Inflammatory macrophage treated with lipopolysaccharide for 1 hour (primary cell): ENCODE measurements around the gene FBXO28.

Source experiments
- DNase-seq, 2 donors: peaks; one replicate each; pipeline ENCODE4 v3.0.0-alpha.2; 2020 to 2022

The FBXO28 gene

DNA sequence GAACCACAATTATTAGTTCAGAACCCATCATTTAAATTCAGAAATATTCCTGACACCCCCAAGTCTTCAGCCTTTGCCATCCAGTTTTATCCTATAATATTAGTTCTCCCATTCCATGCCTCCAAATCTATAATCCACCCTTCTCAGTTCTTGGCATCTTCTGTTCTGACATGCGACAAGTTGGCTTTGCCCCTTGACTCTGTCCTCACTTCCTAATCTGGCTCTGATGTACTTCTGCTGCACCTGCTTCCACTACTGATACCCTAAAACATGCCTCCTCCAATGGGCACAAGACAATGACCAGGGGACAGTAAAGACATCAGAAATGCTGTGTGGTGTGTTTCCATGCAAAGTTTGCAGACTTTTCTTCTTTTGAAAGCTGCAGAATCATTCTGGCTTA, 17.1 kb upstream of the FBXO28 start:
- DNase-seq = no peak

GRCh38 chr1:224098007-224098406, 15.9 kb upstream of the FBXO28 start:
- no peak for DNase-seq

GRCh38 chr1:224106568-224107281, 7.2 kb upstream of the FBXO28 start:
- peak; percentile 6 to 17 for DNase-seq

DNA sequence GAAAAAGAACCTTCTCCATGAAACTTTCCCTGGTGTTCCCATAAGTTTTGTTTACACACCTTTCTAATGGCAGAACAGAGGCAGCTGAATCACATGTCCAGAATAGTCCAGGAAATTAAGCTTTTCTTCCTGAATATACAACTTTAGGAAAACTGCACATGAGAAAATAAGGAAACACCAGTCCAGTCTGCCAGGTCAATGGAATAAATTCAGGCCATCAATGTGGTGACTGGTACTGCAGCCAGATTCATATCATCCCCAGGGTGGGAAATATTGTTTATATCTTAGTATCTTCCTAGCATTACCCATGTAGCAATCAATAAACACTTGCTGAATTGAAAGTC, 6.7 kb upstream of the FBXO28 start:
- no peak for DNase-seq

GRCh38 chr1:224108991-224109390, 4.9 kb upstream of the FBXO28 start:
- DNase-seq = no peak

DNA sequence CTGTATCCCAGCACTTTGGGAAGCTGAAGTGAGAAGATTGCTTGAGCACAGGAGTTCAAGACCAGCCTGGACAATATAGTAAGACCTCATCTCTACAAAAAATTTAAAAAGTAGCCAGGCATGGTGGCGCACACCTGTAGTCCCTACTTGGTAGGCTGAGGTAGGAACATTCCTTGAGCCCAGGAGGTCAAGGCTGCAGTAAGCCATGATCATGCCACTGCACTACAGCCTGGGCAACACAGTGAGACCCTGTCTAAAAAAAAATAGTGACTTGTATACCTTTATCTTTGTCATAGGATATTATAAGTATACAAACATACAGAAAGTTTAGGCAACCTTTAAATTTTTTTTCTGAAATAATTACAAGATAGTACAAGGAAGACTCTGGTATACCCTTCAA, 3.9 kb upstream of the FBXO28 start:
- DNase-seq = no peak

DNA sequence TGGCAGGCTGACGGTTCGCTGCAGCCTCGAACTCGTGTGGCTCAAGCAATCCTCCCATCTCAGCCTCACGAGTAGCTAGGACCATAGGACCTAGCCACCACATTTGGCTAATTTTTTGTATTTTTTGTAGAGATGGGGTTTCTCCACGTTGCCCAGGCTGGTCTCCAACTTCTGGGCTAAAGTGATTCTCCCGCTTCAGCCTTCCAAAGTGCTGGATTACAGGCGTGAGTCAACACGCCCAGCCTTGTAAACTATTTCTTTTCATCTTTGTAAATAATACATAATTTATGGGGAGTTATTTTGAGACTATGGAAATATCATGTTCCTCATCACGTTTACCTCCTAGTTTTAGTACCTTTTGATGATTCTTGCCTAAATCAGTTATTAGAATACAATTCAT, 906 bp upstream of the FBXO28 start:
- no peak for DNase-seq

DNA sequence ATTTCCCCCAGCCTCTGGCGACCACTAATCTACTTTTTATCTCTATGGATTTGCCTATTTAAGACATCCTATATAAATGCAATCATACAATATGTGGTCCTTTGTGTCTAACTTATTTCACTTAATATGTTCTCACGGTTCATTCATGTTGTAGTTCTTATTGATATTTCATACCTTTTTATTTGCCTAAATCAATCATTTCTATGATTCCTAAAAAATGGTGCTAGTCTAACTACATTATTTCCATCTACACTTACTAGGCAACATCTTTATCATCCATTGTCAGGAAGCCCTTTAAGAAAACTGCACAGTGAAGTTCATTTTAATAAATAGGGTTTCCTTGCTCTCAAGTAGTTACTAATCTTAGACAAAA, 380 bp upstream of the FBXO28 start:
- no peak for DNase-seq

DNA sequence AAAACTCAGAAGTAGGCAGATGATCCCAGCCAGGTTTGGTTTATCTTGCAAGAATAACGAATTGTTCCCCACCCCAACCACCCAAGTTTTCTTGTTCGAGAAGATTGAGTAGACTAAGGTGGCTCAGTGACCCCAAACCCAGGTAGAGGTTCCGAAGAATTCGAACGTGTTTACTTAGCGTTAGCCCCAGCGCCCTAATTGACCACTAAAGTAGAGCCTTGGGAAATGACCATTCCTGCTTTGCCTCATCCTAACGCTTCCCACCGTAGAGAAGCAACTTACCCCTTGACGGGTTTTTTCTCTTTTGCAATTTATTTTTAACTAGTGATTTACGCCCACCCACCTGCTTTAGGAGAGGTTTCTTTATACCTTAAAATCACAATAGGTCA, 870 bp downstream of the FBXO28 start:
- DNase-seq = peak; percentile 10 to 13

- peak; percentile 33 to 61 for DNase-seq
These were observed 2.2 kb downstream of the FBXO28 start for GRCh38 chr1:224116131-224116530.

- no peak for DNase-seq
These were observed 4.8 kb downstream of the FBXO28 start for GRCh38 chr1:224118688-224119087.

DNA sequence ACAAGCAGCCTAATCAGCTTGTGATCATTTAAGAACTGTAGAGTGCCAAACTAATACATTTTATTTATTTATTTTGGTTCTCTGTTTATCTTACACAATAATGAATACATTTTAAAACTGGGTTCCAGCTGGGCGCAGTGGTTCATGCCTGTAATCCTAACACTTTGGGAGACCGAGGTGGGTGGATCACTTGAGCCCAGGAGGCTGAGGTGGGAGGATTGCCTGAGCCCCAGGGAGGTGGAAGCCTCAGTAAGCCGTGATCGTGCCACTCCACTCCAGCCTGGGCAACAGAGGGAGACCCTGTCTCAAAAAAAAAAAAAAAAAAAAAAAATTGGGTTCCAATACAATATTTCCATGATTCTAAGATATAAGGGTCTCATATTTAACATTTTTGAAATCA, 9.2 kb downstream of the FBXO28 start:
- no peak for DNase-seq

DNA sequence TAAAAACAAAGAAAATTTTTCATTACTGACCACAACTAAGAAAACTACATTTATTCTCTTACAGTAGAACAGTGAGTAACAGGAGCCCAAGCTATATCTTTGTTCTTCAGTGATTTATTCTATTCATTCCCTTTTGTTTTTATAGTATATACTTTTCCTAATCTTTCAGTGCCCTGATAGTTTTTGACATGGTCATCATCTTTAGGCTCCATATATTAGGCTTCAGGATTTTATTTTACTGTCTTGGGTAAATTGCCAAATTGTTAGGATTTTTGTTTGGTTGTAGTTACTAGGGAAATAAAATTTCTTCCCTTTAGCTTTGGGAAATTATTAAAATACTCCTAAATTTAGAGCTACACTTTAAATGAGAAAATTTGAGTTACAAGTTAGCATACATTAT, 10.3 kb downstream of the FBXO28 start:
- DNase-seq = no peak

GRCh38 chr1:224127925-224128819, 14.3 kb downstream of the FBXO28 start:
- DNase-seq = no peak

DNA sequence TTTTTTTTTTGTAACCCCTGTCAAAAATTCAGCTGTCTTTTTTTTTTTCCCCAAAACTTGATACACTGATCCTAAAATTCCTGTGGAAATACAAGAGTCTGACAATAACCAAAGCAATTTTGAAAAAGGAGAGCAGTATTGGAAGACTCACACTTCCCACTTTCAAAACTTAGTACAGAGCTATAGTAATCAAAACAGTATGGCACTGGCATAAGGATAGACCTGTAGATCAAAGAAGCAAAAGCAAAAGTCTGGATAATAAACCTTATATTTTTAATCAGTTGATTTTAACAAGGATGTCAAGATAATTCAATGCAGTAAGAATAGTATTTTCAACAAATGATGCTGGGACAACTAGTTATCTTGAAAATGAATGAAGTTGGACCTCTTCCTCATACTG, 17.3 kb downstream of the FBXO28 start:
- DNase-seq = no peak

- no peak for DNase-seq
These were observed 19.0 kb downstream of the FBXO28 start for GRCh38 chr1:224132901-224133300.

DNA sequence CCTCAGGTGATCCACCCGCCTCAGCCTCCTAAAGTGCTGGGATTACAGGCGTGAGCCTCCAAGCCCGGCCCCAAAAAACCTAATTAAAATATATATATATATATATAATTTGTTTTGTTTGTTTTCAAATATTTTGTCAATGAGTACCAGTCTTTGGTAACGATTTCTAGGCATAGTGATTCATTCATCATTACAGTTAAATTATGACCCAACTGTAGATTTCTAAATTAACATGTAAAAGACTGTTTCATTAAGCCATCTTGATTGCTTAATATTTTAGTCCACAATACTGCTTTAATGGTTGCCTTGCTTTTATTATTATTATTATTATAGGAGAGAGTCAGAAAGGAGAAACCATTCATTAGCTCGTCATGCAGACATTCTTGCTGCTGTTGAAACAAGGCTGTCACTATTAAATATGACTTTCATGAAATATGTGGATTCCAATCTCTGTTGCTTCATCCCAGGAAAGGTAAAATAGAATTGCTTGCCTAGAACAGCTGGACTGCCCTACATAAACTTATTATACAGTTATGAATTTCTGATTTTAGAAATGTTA, 19.9 kb downstream of the FBXO28 start:
- DNase-seq = no peak

DNA sequence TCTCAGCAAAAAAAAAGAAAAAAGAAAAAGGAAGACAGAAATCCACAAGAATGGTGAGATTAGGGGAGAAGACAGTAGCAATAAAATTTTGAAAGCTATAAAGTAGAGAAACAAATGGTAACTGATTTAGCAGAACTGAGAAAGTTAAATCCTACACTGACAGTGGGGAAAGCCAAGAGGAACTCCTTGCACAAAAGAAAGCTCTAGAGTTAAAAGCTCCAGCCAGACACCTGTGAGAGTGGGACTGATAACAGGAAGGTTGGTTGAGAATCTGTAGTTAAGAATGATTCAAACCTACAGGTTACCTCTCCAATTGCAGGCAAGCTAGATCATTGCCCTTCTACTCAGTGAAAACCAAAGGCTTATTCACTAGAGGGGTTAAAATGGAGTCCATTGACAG, 23.6 kb downstream of the FBXO28 start:
- no peak for DNase-seq

DNA sequence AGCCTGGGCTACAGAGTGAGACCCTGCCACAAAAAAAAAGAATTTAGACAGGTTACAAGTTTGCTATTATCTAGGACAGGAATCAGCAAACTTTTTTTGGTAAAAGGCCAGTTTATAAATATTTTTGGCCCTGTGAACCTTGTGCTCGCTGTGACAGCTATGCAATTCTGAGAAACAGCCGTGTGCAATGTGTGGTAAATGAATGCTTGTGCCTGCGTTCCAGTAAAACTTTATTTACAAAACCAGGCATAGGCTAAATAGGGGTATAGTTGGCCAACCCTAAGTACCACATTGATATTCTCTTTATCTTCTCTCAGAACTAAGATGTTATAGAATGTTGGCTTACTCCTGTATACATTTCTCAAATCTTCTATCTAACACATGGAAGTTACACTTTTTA, 24.3 kb downstream of the FBXO28 start:
- no peak for DNase-seq

DNA sequence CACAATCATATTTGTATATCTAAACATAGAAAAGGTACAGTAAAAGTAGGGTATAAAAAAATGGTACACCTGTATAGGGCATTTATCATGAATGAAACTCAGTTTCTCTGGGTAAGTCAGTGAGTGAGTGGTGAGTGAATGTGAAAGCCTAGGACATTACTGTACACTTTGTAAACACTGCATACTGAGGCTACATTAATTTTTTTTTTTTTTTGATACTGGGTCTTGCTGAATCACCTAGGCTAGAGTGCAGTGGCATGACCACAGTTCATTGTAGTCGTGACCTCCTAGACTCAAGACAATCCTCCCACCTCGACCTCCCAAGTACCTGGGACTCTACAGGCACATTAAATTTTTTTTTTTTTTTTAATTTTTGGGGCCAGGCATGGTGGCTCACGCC, 27.8 kb downstream of the FBXO28 start:
- no peak for DNase-seq

GRCh38 chr1:224149709-224150108, 35.8 kb downstream of the FBXO28 start:
- DNase-seq = no peak

DNA sequence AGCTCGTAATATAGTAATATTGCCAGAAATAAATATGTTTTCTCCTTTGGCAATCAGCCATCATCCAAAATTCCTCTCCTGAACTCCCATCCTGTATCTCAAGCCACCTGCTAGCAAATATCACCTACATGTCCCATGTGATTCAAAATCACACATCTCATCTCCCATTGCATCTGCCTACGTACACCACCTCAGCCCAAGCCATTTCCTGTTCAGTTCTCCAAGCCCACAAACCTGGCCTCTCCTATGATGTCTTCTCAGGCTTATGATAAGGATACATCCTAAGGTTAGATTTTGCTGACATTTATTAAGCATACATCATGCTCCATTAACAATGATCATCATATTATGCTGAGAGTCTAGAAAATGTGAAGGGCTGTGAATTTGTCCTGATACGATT, 37.2 kb downstream of the FBXO28 start:
- DNase-seq = no peak

DNA sequence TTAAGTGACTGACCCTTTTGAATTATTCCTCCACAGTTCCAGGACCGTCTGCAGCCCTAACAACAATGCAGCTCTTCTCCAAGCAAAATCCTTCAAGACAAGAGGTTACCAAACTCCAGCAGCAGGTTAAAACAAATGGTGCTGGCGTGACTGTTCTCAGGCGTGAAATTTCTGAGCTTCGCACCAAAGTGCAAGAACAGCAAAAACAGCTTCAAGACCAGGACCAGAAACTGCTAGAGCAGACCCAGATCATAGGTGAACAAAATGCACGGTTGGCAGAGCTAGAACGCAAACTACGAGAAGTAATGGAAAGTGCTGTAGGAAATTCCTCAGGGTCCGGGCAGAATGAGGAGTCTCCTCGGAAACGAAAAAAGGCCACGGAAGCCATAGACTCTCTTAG, 43.4 kb downstream of the FBXO28 start:
- no peak for DNase-seq

DNA sequence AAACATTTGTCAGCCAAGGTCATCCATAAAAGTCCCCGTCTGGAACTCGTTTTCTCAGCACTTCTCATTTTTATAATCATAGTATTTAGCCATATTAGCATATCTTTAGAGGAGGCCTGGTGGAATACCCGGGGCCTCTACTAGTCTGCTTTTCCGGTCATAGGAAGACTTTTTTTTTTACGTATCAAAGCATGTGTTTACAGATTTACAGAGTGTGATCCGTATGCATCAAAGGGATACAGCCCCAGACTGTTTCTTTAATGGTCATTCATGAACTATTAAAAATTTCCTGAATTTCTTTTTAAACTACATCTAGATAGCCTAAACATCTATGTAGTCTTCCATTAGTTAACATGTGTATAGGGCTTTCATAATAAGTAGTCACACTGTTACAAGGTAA, 45.6 kb downstream of the FBXO28 start:
- DNase-seq = no peak
